CD14-positive monocyte (primary cell): ENCODE measurements around the gene PI4KA. TPM values are rescaled to one million over a fixed set of nuclear protein-coding genes. Genes with fewer than 3 reads are reported as not detected.

Experiments used
- DNase-seq, 3 donors: peaks; one replicate each; pipeline ENCODE4 v3.0.0-alpha.2; 2011 to 2022
- H2AFZ ChIP-seq: 2 replicates; pipeline ENCODE4 v1.6.0; 2012; ENCODE audit warnings: mild to moderate bottlenecking, low read depth, low read length, inconsistent platforms; ENCODE audit not compliant: insufficient read depth, poor library complexity, severe bottlenecking
- H3K27ac ChIP-seq, 2 donors: 1 replicate in 1 of 2; 2 replicates in 1 of 2; pipeline ENCODE4 v1.5.1; 2012 to 2013; ENCODE audit warnings: low read length in 2 of 2, control low read depth in 1 of 2, inconsistent platforms in 1 of 2, low read depth in 1 of 2, mild to moderate bottlenecking in 1 of 2
- H3K27me3 ChIP-seq, 2 donors: one replicate each; pipeline versions ENCODE4 v1.6.0 to v1.6.1; 2011 to 2013; ENCODE audit warnings: low read length in 2 of 2; ENCODE audit not compliant: control insufficient read depth in 2 of 2, insufficient read depth in 2 of 2
- H3K36me3 ChIP-seq, 2 donors: replicated peaks in 1 of 2; 1 replicate in 1 of 2; 2 replicates in 1 of 2; pipeline versions ENCODE4 v1.5.1 to v1.6.1; 2012 to 2013; ENCODE audit warnings: low read length in 2 of 2, control low read depth in 1 of 2, inconsistent platforms in 1 of 2, mild to moderate bottlenecking in 1 of 2; ENCODE audit not compliant: insufficient read depth in 2 of 2, control insufficient read depth in 1 of 2
- H3K4me1 ChIP-seq, 2 donors: 1 replicate in 1 of 2; 2 replicates in 1 of 2; pipeline versions ENCODE4 v1.5.1 to v1.6.1; 2012 to 2013; ENCODE audit warnings: low read length in 2 of 2, control low read depth in 1 of 2, inconsistent platforms in 1 of 2, mild to moderate bottlenecking in 1 of 2, moderate library complexity in 1 of 2; ENCODE audit not compliant: insufficient read depth in 2 of 2, control insufficient read depth in 1 of 2
- H3K4me2 ChIP-seq: replicated peaks from 2 replicates; pipeline ENCODE3; 2012; ENCODE audit warnings: low read length, moderate library complexity, mild to moderate bottlenecking; ENCODE audit not compliant: poor library complexity, severe bottlenecking; ENCODE audit errors: extremely low read depth
- H3K4me3 ChIP-seq, 3 experiments: fragments of 200-600 bp in 1 of 3; sonication (generic) in 1 of 3; replicated peaks in 1 of 3; 1 replicate in 2 of 3; 2 replicates in 1 of 3; pipeline ENCODE4 v1.5.1; 2011 to 2013; ENCODE audit warnings: low read length in 3 of 3, mild to moderate bottlenecking in 3 of 3, control low read depth in 2 of 3, low read depth in 2 of 3, inconsistent platforms in 1 of 3, moderate library complexity in 1 of 3
- H3K79me2 ChIP-seq: 2 replicates; pipeline ENCODE4 v1.6.0; 2012; ENCODE audit warnings: mild to moderate bottlenecking, control low read depth, inconsistent platforms, low read length, moderate library complexity; ENCODE audit not compliant: insufficient read depth
- H3K9ac ChIP-seq: 2 replicates; pipeline ENCODE4 v1.6.0; 2017; ENCODE audit warnings: low read length, mild to moderate bottlenecking; ENCODE audit not compliant: insufficient read depth, poor library complexity, severe bottlenecking
- H3K9me3 ChIP-seq, 2 donors: replicated peaks in 1 of 2; 1 replicate in 1 of 2; 2 replicates in 1 of 2; pipeline versions ENCODE4 v1.5.1 to v1.6.1; 2012 to 2013; ENCODE audit warnings: low read length in 2 of 2, control low read depth in 1 of 2; ENCODE audit not compliant: control insufficient read depth in 1 of 2, insufficient read depth in 1 of 2
- H4K20me1 ChIP-seq: 2 replicates; pipeline ENCODE4 v1.6.0; 2012; ENCODE audit warnings: mild to moderate bottlenecking, low read length, control low read depth, moderate library complexity; ENCODE audit not compliant: insufficient read depth
- H3K27ac Mint-ChIP-seq, 7 donors: one replicate each; pipeline ENCODE4 v1.8.0; 2020; ENCODE audit warnings: mild to moderate bottlenecking in 7 of 7, mixed read lengths in 7 of 7, moderate library complexity in 6 of 7, inconsistent platforms in 2 of 7
- H3K27me3 Mint-ChIP-seq, 3 donors: one replicate each; pipeline ENCODE4 v1.8.0; 2021 to 2022; ENCODE audit warnings: low read depth in 3 of 3, mild to moderate bottlenecking in 3 of 3, mixed read lengths in 3 of 3, moderate library complexity in 3 of 3, inconsistent platforms in 1 of 3
- H3K36me3 Mint-ChIP-seq, 2 donors: one replicate each; pipeline ENCODE4 v1.8.0; 2020; ENCODE audit warnings: mixed read lengths in 2 of 2, inconsistent platforms in 1 of 2, mild to moderate bottlenecking in 1 of 2
- H3K4me1 Mint-ChIP-seq: one replicate; pipeline ENCODE4 v1.8.0; 2020; ENCODE audit warnings: mild to moderate bottlenecking, mixed read lengths
- H3K4me3 Mint-ChIP-seq, 2 donors: one replicate each; pipeline ENCODE4 v1.8.0; 2020; ENCODE audit warnings: mild to moderate bottlenecking in 2 of 2, mixed read lengths in 2 of 2, moderate library complexity in 1 of 2
- H3K9me3 Mint-ChIP-seq, 7 donors: one replicate each; pipeline ENCODE4 v1.8.0; 2020 to 2022; ENCODE audit warnings: mixed read lengths in 7 of 7, mild to moderate bottlenecking in 6 of 7, moderate library complexity in 6 of 7, inconsistent platforms in 2 of 7
- whole genome bisulfite sequencing: methylation state at CpG from one replicate; pipeline ENCODE4 v1.1.5; 2013; ENCODE audit warnings: missing lambda C conversion rate; ENCODE audit not compliant: insufficient coverage; 5-methylcytosine and 5-hydroxymethylcytosine counted together
- intact Hi-C, 2 donors: fragments of 100-400 bp; cut with micrococcal nuclease; formaldehyde crosslinking; loops; one replicate each; pipeline versions ENCODE4 v1.15.0 to v1.15.1; 2023
- polyA plus RNA-seq, 3 donors: library from polyadenylated mRNA; depleted of rRNA in 1 of 3; unstranded in 2 of 3; stranded (reverse) in 1 of 3; fragments of 300-500 nt in 2 of 3; fragments of >200 nt in 1 of 3; fragmentation: Illumina TruSeq in 2 of 3; gene quantifications; 1 replicate in 2 of 3; 2 replicates in 1 of 3; pipeline ENCODE4 v1.2.3, GENCODE V29; 2012 to 2021
- TF ChIP-seq, protein P1 (sequence below): fragments of 200-600 bp; IDR thresholded peaks from one replicate; pipeline ENCODE4 v1.8.0; 2022; ENCODE audit warnings: antibody characterized with exemption, mild to moderate bottlenecking

The PI4KA gene
- polyA plus RNA-seq, 3 donors = 22.8 to 74.4 (median 38.2) TPM

DNA sequence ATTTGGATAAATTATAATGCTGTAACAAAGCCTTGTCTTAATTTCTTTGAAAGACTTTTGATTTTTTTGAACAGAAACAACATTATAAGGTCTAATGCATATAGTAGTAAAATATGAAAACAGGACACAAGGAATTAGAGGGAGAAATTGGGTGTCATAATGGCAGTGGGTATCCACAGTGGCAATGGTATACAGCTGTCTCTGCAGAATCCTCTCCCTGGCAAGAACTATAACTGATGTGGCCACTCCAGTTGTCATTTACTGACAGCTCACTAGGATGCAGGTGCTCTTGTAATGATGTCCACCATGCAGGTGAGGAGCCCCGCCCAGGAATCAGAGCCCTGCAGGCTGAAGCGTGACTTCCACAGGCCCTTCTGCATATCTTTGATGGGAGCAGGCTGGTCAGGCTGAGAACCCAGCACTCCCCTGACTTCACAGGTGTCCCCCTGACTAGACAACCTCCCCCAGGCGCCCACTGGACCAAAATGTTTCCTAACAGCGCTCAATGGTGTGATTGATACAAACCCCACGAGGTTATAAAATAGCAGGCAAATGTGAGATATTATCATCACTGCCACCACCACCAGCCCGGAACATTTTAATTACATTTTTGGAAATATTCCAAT lies 117.5 kb downstream of the PI4KA start:
- peaks cover 12 to 13% of the 10 kb centered on the region in 2 donors for H3K4me1 ChIP-seq
- no peak overlapping the region for H3K27ac Mint-ChIP-seq
- 100% methylated on average over 2 of the region's 6 CpGs for whole genome bisulfite sequencing
- peaks cover 0 to 1% (median 0%) of the 10 kb centered on the region in 3 donors for H3K27me3 Mint-ChIP-seq
- H3K36me3 ChIP-seq = peaks cover 45 to 57% of the 10 kb centered on the region in 2 donors
- peaks cover 1 to 13% (median 6%) of the 10 kb centered on the region in 7 donors for H3K9me3 Mint-ChIP-seq
- intact Hi-C loops = no loop called here
- H3K4me3 ChIP-seq = no peak overlapping the region
- no peak for DNase-seq
- no peaks in the 10 kb centered on the region for H4K20me1 ChIP-seq
- H3K27me3 ChIP-seq = no peaks in the 10 kb centered on the region
- no peak overlapping the region for H3K9ac ChIP-seq
- TF ChIP-seq, protein P1, sequence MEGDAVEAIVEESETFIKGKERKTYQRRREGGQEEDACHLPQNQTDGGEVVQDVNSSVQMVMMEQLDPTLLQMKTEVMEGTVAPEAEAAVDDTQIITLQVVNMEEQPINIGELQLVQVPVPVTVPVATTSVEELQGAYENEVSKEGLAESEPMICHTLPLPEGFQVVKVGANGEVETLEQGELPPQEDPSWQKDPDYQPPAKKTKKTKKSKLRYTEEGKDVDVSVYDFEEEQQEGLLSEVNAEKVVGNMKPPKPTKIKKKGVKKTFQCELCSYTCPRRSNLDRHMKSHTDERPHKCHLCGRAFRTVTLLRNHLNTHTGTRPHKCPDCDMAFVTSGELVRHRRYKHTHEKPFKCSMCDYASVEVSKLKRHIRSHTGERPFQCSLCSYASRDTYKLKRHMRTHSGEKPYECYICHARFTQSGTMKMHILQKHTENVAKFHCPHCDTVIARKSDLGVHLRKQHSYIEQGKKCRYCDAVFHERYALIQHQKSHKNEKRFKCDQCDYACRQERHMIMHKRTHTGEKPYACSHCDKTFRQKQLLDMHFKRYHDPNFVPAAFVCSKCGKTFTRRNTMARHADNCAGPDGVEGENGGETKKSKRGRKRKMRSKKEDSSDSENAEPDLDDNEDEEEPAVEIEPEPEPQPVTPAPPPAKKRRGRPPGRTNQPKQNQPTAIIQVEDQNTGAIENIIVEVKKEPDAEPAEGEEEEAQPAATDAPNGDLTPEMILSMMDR = no peak
- H2AFZ ChIP-seq = no peak overlapping the region
- peaks cover 59 to 67% of the 10 kb centered on the region in 2 donors for H3K36me3 Mint-ChIP-seq
- no peak overlapping the region for H3K4me2 ChIP-seq
- H3K4me3 Mint-ChIP-seq = no peak overlapping the region
- H3K4me1 Mint-ChIP-seq = peaks cover 16% of the 10 kb centered on the region
- H3K9me3 ChIP-seq = peaks cover 0 to 3% of the 10 kb centered on the region in 2 donors
- H3K79me2 ChIP-seq = no peaks in the 10 kb centered on the region
- no peak overlapping the region for H3K27ac ChIP-seq

DNA sequence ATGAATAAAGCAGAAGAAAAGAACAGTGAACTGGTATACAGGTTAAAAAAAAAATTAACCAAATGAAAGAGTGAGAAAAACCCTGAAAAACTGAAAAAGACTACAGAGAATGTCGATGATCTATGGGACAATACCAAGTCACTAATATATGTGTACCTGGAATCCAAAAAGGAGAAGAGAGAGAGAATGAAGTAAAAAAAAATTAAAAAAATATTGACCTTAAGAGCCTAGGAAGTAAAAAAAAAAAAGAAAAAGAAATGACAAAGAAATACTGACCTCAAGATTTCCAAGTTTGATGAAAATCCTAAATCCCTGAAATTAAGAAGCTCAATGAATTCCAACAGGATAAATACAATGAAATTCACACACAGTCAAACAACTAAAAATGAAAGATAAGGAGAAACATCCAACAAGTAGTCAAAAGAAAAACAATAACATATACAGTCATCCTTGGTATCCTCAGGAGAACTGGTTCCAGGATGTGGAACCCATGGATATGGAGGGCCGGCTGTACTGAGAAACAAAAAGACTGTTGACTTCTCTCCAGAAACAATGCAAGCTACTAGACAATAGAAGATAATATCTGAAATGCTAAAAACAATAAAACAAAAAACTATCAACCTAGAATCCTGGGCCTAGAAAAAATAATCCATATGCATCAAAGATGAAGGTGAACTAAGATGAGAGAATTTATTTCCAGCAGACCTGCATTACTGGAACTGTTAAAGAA lies 118.2 kb downstream of the PI4KA start:
- no peak for DNase-seq
- Histone ChIP-seq H3K79me2 (no peaks in the 10 kb centered on the region), H4K20me1 (no peaks in the 10 kb centered on the region), H3K4me2 (no peak overlapping the region), H3K27me3 (no peaks in the 10 kb centered on the region), H3K4me1 (peaks cover 12 to 13% of the 10 kb centered on the region in 2 donors), H3K36me3 (peaks cover 41 to 52% of the 10 kb centered on the region in 2 donors), H3K9ac (no peak overlapping the region), H2AFZ (no peak overlapping the region), H3K9me3 (peaks cover 0 to 3% of the 10 kb centered on the region in 2 donors), H3K27ac (no peak overlapping the region), H3K4me3 (no peak overlapping the region)
- peaks cover 20% of the 10 kb centered on the region for H3K4me1 Mint-ChIP-seq
- H3K4me3 Mint-ChIP-seq = no peak overlapping the region
- H3K9me3 Mint-ChIP-seq = peaks cover 1 to 13% (median 6%) of the 10 kb centered on the region in 7 donors
- intact Hi-C loops = no loop called here
- peaks cover 58 to 66% of the 10 kb centered on the region in 2 donors for H3K36me3 Mint-ChIP-seq
- peaks cover 0 to 1% (median 0%) of the 10 kb centered on the region in 3 donors for H3K27me3 Mint-ChIP-seq
- no peak overlapping the region for H3K27ac Mint-ChIP-seq
- TF ChIP-seq, protein P1 = no peak
- no CpG with 5 or more reads among the region's 2 CpGs for WGBS
